CD4-positive, alpha-beta memory T cell (primary cell): Measurements from ENCODE around the gene DNTT. TPM values are rescaled to one million over a fixed set of nuclear protein-coding genes. Genes with fewer than 3 reads are reported as not detected.

Source experiments
- CTCF ChIA-PET: fragments of 350-600 bp; sonication (Branson Sonifier 250); formaldehyde crosslinking; loops from one replicate; lab custom pipeline; 2021; ENCODE audit warnings: inconsistent platforms; ENCODE audit not compliant: partially characterized antibody; lab: Charles Lee
- POLR2A ChIA-PET: fragments of 350-600 bp; sonication (Branson Sonifier 250); formaldehyde crosslinking; loops from one replicate; lab custom pipeline; 2021; ENCODE audit not compliant: partially characterized antibody; lab: Charles Lee
- DNase-seq, 5 donors: peaks; one replicate each; pipeline versions ENCODE4 v3.0.0 to v3.0.0-alpha.2; 2020 to 2022; ENCODE audit warnings: mixed read lengths in 1 of 5
- H3K27ac ChIP-seq: one replicate; pipeline ENCODE4 v1.7.0; 2013; ENCODE audit warnings: low read depth, low read length
- H3K27me3 ChIP-seq: 2 replicates; pipeline ENCODE4 v1.7.0; 2013; ENCODE audit warnings: mild to moderate bottlenecking, low read length, moderate library complexity; ENCODE audit not compliant: insufficient read depth
- H3K36me3 ChIP-seq: 2 replicates; pipeline ENCODE4 v1.7.0; 2013; ENCODE audit warnings: mild to moderate bottlenecking, low read length, moderate library complexity; ENCODE audit not compliant: insufficient read depth
- H3K4me1 ChIP-seq: 2 replicates; pipeline ENCODE4 v1.7.0; 2013; ENCODE audit warnings: mild to moderate bottlenecking, low read length, moderate library complexity; ENCODE audit not compliant: insufficient read depth
- H3K4me3 ChIP-seq, 2 donors: one replicate each; pipeline ENCODE4 v1.7.0; 2013; ENCODE audit warnings: low read length in 2 of 2, mild to moderate bottlenecking in 1 of 2
- H3K9me3 ChIP-seq, 2 donors: one replicate each; pipeline ENCODE4 v1.7.0; 2013; ENCODE audit warnings: low read length in 2 of 2, control low read depth in 1 of 2; ENCODE audit not compliant: control insufficient read depth in 1 of 2
- H3K27ac Mint-ChIP-seq, 7 donors: one replicate each; pipeline ENCODE4 v1.8.0; 2020 to 2021; ENCODE audit warnings: mixed read lengths in 7 of 7, mild to moderate bottlenecking in 6 of 7, inconsistent platforms in 3 of 7, moderate library complexity in 3 of 7
- H3K27me3 Mint-ChIP-seq, 2 donors: one replicate each; pipeline ENCODE4 v1.8.0; 2020 to 2021; ENCODE audit warnings: mixed read lengths in 2 of 2
- H3K36me3 Mint-ChIP-seq, 2 donors: one replicate each; pipeline ENCODE4 v1.8.0; 2020 to 2021; ENCODE audit warnings: mixed read lengths in 2 of 2, inconsistent platforms in 1 of 2, mild to moderate bottlenecking in 1 of 2
- H3K4me1 Mint-ChIP-seq, 4 donors: one replicate each; pipeline ENCODE4 v1.8.0; 2020 to 2021; ENCODE audit warnings: mixed read lengths in 4 of 4, mild to moderate bottlenecking in 1 of 4
- H3K4me3 Mint-ChIP-seq, 8 donors: one replicate each; pipeline ENCODE4 v1.8.0; 2020 to 2021; ENCODE audit warnings: mixed read lengths in 8 of 8, mild to moderate bottlenecking in 7 of 8, moderate library complexity in 6 of 8, inconsistent platforms in 3 of 8
- H3K9me3 Mint-ChIP-seq, 8 donors: one replicate each; pipeline ENCODE4 v1.8.0; 2020 to 2021; ENCODE audit warnings: mixed read lengths in 8 of 8, mild to moderate bottlenecking in 5 of 8, inconsistent platforms in 3 of 8, moderate library complexity in 1 of 8
- intact Hi-C: fragments of 100-400 bp; cut with micrococcal nuclease; formaldehyde crosslinking; loops from one replicate; pipeline ENCODE4 v1.15.1; 2023
- polyA plus RNA-seq, 2 donors: library from polyadenylated mRNA; unstranded; fragments of 300-500 nt; fragmentation: Illumina TruSeq; gene quantifications; one replicate each; pipeline ENCODE4 v1.2.3, GENCODE V29; 2021
- total RNA-seq, 2 experiments: library from RNA; stranded (reverse); gene quantifications; one replicate each; pipeline ENCODE4 v1.2.3, GENCODE V29; 2021

DNTT gene
- total and polyA plus RNA-seq, 4 experiments from 2014 or later: not detected

- no peaks in the 10 kb centered on the region for H3K4me1 Mint-ChIP-seq
- Histone ChIP-seq H3K27me3 (no peaks in the 10 kb centered on the region), H3K9me3 (no peaks in the 10 kb centered on the region), H3K36me3 (no peaks in the 10 kb centered on the region), H3K27ac (no peak overlapping the region), H3K4me3 (no peak overlapping the region), H3K4me1 (no peaks in the 10 kb centered on the region)
- POLR2A ChIA-PET: no interaction called here
- H3K27ac Mint-ChIP-seq: peak overlapping the region in 1 of 7 donors; percentile 2
- H3K36me3 Mint-ChIP-seq: no peaks in the 10 kb centered on the region
- intact Hi-C loops: no loop called here
- peaks cover 0 to 3% (median 0%) of the 10 kb centered on the region in 8 donors for H3K9me3 Mint-ChIP-seq
- H3K4me3 Mint-ChIP-seq: no peak overlapping the region
- peaks cover 8 to 41% of the 10 kb centered on the region in 2 donors for H3K27me3 Mint-ChIP-seq
- CTCF ChIA-PET: interaction anchor here (1.2 kb wide), 1 partner anchor 9 kb away, joined by 3 read pairs; no protein-coding TSS in a partner anchor
- no peak for DNase-seq
Observed at GRCh38 chr10:96269438-96270300, 34.6 kb upstream of the DNTT start.

GRCh38 chr10:96270571-96270970, 33.7 kb upstream of the DNTT start:
- no peaks in the 10 kb centered on the region for H3K36me3 ChIP-seq
- ChIA-PET CTCF (interaction anchor here (1.2 to 1.3 kb wide), 2 partner anchors 10 to 40 kb away, joined by 3 to 5 read pairs; no protein-coding TSS in a partner anchor), POLR2A (no interaction called here)
- intact Hi-C loops: no loop called here
- no peaks in the 10 kb centered on the region for H3K9me3 ChIP-seq
- no peaks in the 10 kb centered on the region for H3K4me1 Mint-ChIP-seq
- H3K27me3 Mint-ChIP-seq: peaks cover 8 to 39% of the 10 kb centered on the region in 2 donors
- H3K27me3 ChIP-seq: no peaks in the 10 kb centered on the region
- no peak overlapping the region for H3K27ac ChIP-seq
- no peaks in the 10 kb centered on the region for H3K36me3 Mint-ChIP-seq
- H3K4me3 ChIP-seq: no peak overlapping the region
- H3K4me3 Mint-ChIP-seq: no peak overlapping the region
- H3K9me3 Mint-ChIP-seq: peaks cover 0 to 3% (median 0%) of the 10 kb centered on the region in 8 donors
- H3K4me1 ChIP-seq: no peaks in the 10 kb centered on the region
- no peak overlapping the region for H3K27ac Mint-ChIP-seq
- no peak for DNase-seq

GRCh38 chr10:96271016-96271815, 33.0 kb upstream of the DNTT start, which contains the start of gene BLNK:
Gene BLNK (minus strand): TSS chr10:96271569. CDS start chr10:96271398, 171 bp downstream.
- no peak within 1 kb of the TSS for H3K27ac Mint-ChIP-seq
- POLR2A ChIA-PET: no interaction called here
- Histone ChIP-seq H3K9me3 (no peaks in the 10 kb centered on the region), H3K27ac (no peak within 1 kb of the TSS), H3K4me3 (no peak within 1 kb of the TSS), H3K27me3 (no peaks in the 10 kb centered on the region), H3K36me3 (no peaks in the 10 kb centered on the region), H3K4me1 (no peaks in the 10 kb centered on the region)
- intact Hi-C loops: no loop called here
- CTCF ChIA-PET: interaction anchor here (1.2 to 1.3 kb wide), 2 partner anchors 10 to 41 kb away, joined by 3 to 5 read pairs; no protein-coding TSS in a partner anchor
- H3K9me3 Mint-ChIP-seq: peaks cover 0 to 3% (median 0%) of the 10 kb centered on the region in 8 donors
- H3K4me1 Mint-ChIP-seq: no peaks in the 10 kb centered on the region
- no peak within 1 kb of the TSS for H3K4me3 Mint-ChIP-seq
- no peaks in the 10 kb centered on the region for H3K36me3 Mint-ChIP-seq
- DNase-seq: no peak
- peaks cover 6 to 35% of the 10 kb centered on the region in 2 donors for H3K27me3 Mint-ChIP-seq

GRCh38 chr10:96272316-96273280, 31.6 kb upstream of the DNTT start:
- ChIA-PET CTCF (no interaction called here), POLR2A (no interaction called here)
- Mint-ChIP-seq H3K4me3 (no peak overlapping the region), H3K27me3 (peaks cover 6 to 33% of the 10 kb centered on the region in 2 donors), H3K36me3 (no peaks in the 10 kb centered on the region), H3K4me1 (no peaks in the 10 kb centered on the region), H3K27ac (no peak overlapping the region), H3K9me3 (peaks cover 0 to 3% (median 0%) of the 10 kb centered on the region in 8 donors)
- DNase-seq: no peak
- Histone ChIP-seq H3K4me3 (no peak overlapping the region), H3K9me3 (no peaks in the 10 kb centered on the region), H3K36me3 (no peaks in the 10 kb centered on the region), H3K4me1 (no peaks in the 10 kb centered on the region), H3K27ac (no peak overlapping the region), H3K27me3 (no peaks in the 10 kb centered on the region)
- intact Hi-C loops: no loop called here

GRCh38 chr10:96275685-96276418, 28.4 kb upstream of the DNTT start:
- Mint-ChIP-seq H3K9me3 (no peaks in the 10 kb centered on the region), H3K27me3 (peaks cover 5 to 19% of the 10 kb centered on the region in 2 donors), H3K4me1 (no peaks in the 10 kb centered on the region), H3K36me3 (no peaks in the 10 kb centered on the region), H3K4me3 (no peak overlapping the region), H3K27ac (no peak overlapping the region)
- intact Hi-C loops: no loop called here
- no peaks in the 10 kb centered on the region for H3K36me3 ChIP-seq
- H3K27me3 ChIP-seq: no peaks in the 10 kb centered on the region
- H3K27ac ChIP-seq: no peak overlapping the region
- no peak for DNase-seq
- POLR2A ChIA-PET: no interaction called here
- H3K4me3 ChIP-seq: no peak overlapping the region
- no peaks in the 10 kb centered on the region for H3K4me1 ChIP-seq
- CTCF ChIA-PET: no interaction called here
- no peaks in the 10 kb centered on the region for H3K9me3 ChIP-seq

GRCh38 chr10:96276426-96276825, 27.8 kb upstream of the DNTT start:
- Histone ChIP-seq H3K9me3 (no peaks in the 10 kb centered on the region), H3K36me3 (no peaks in the 10 kb centered on the region), H3K27ac (no peak overlapping the region), H3K4me3 (no peak overlapping the region), H3K27me3 (no peaks in the 10 kb centered on the region), H3K4me1 (no peaks in the 10 kb centered on the region)
- Mint-ChIP-seq H3K4me3 (no peak overlapping the region), H3K27ac (peak overlapping the region in 1 of 7 donors; percentile 79), H3K36me3 (no peaks in the 10 kb centered on the region), H3K27me3 (peaks cover 5 to 17% of the 10 kb centered on the region in 2 donors), H3K9me3 (no peaks in the 10 kb centered on the region), H3K4me1 (no peaks in the 10 kb centered on the region)
- ChIA-PET POLR2A (no interaction called here), CTCF (no interaction called here)
- intact Hi-C loops: no loop called here
- no peak for DNase-seq
